ENCODE measurements around the gene UPP1. TPM values are rescaled to one million over a fixed set of nuclear protein-coding genes. Genes with fewer than 3 reads are reported as not detected.

The UPP1 gene
- total and polyA plus RNA-seq, 10 of the 15 experiments (the other 5 are each of a cell fraction or from before 2014, with no cell fraction given): 0.93 to 7.9 (median 3.8) TPM

DNA sequence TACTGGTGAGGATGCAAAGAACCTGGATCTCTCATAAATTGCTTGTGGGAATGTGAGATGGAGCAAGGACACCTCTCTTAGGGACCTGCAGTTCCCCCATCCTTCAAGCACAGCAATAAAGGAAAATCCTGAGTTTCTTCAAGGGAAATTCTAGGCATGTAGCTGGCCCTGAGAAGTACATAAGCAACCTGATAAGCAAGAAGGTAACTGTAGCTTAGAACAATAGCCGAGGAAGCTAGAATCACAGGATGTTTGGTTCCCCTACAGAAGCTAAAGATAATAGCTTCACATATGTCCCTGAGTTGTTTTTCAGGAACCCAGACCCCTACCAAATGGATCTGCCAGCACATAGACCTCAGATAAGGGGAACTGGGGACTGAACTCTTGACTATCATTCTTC is 11.6 kb upstream of the UPP1 start:
- no peak overlapping the region for H3K4me2 ChIP-seq (ENCODE audit: control insufficient read depth, insufficient read depth)
- H3K4me1 ChIP-seq (ENCODE audit: control insufficient read depth, insufficient read depth, low read length): no peaks in the 10 kb centered on the region
- BruUV-seq (replicated peaks): no TSS peak
- H4K20me1 ChIP-seq (ENCODE audit: control insufficient read depth, insufficient read depth): no peaks in the 10 kb centered on the region
- H3K36me3 ChIP-seq (ENCODE audit: control insufficient read depth in 2 of 2, insufficient read depth in 2 of 2, low read length in 1 of 2): no peaks in the 10 kb centered on the region
- no peaks in the 10 kb centered on the region for H3K27me3 ChIP-seq (replicated peaks in 1 of 2; ENCODE audit: control insufficient read depth in 2 of 2, insufficient read depth in 2 of 2, low read length in 1 of 2)
- no peak for FAIRE-seq
- H3K79me2 ChIP-seq (ENCODE audit: control insufficient read depth, insufficient read depth, low read length): no peaks in the 10 kb centered on the region
- H3K9ac ChIP-seq (ENCODE audit: control insufficient read depth, insufficient read depth, low read length): no peak overlapping the region
- DNase-seq (ENCODE audit: low read depth, low spot score): no peak
- intact Hi-C loops (cut with micrococcal nuclease; ENCODE audit: unreplicated experiment): no loop called here
- ChIA-PET CTCF (interaction anchor here (1.0 kb wide), 1 partner anchor 89 kb away, joined by 3 read pairs; no protein-coding TSS in a partner anchor), SMC1A (ENCODE audit: uncharacterized antibody, unreplicated experiment) (interaction anchor here (1.0 to 1.5 kb wide), 3 partner anchors 15 to 60 kb away, joined by 3 to 4 read pairs (median 3); no protein-coding TSS in a partner anchor), RAD21 (ENCODE audit: unreplicated experiment) (interaction anchor here (1.4 kb wide), 1 partner anchor 86 kb away, joined by 3 read pairs; no protein-coding TSS in a partner anchor), POLR2A (interaction anchor here (0.7 to 1.2 kb wide), 2 partner anchors 19 to 98 kb away, joined by 5 to 6 read pairs; no protein-coding TSS in a partner anchor)
- H3K27ac ChIP-seq (ENCODE audit: control insufficient read depth, insufficient read depth): no peak overlapping the region
- no peak overlapping the region for H2AFZ ChIP-seq (ENCODE audit: control insufficient read depth, low read depth, low read length)
- in situ Hi-C loops (cut with MboI): no loop called here
- no peaks in the 10 kb centered on the region for H3K9me3 ChIP-seq (replicated peaks; ENCODE audit: control insufficient read depth, insufficient read depth, low read length)
- 50% methylated on average over 1 of the region's 1 CpG for WGBS (ENCODE audit: insufficient coverage, insufficient replicate concordance, low lambda C conversion rate, missing lambda C conversion rate)
- TF ChIP-seq ATF7 (IDR thresholded peaks at IDR 0.05; ENCODE audit: low read depth) (no peak), CBX3 (IDR thresholded peaks at IDR 0.05; ENCODE audit: borderline replicate concordance, low read depth) (no peak)
- no peak for ATAC-seq
- H3K4me3 ChIP-seq: no peak overlapping the region

DNA sequence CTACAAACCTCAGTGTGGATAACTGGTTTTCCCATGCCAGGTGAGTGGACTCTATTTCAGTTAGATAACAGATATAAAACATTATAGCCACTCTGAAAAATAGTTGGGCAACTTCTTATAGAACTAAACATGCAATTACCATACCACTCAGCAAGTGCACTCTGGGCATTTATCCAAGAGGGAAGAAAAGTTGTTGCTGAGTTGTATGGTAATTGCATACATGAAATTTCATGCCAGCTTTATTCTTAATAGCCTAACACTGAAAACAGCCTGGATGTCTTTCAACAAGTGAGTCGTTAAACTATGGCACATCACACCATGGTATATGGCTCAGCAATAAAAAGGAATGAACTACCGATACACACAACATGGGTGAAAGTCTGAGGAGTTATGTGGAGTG is 10.6 kb upstream of the UPP1 start:
- WGBS (ENCODE audit: insufficient coverage, insufficient replicate concordance, low lambda C conversion rate, missing lambda C conversion rate): 67% methylated on average over 2 of the region's 2 CpGs
- in situ Hi-C loops (cut with MboI) (no loop called here), intact Hi-C loops (cut with micrococcal nuclease; ENCODE audit: unreplicated experiment) (no loop called here)
- Histone ChIP-seq H3K36me3 (ENCODE audit: control insufficient read depth in 2 of 2, insufficient read depth in 2 of 2, low read length in 1 of 2) (no peaks in the 10 kb centered on the region), H3K9ac (ENCODE audit: control insufficient read depth, insufficient read depth, low read length) (no peak overlapping the region), H3K4me1 (ENCODE audit: control insufficient read depth, insufficient read depth, low read length) (0 out of 2 replicates have a peak, but pooled peaks cover 3% of the 10 kb centered on the region), H3K27ac (ENCODE audit: control insufficient read depth, insufficient read depth) (no peak overlapping the region), H4K20me1 (ENCODE audit: control insufficient read depth, insufficient read depth) (no peaks in the 10 kb centered on the region), H3K27me3 (replicated peaks in 1 of 2; ENCODE audit: control insufficient read depth in 2 of 2, insufficient read depth in 2 of 2, low read length in 1 of 2) (no peaks in the 10 kb centered on the region), H2AFZ (ENCODE audit: control insufficient read depth, low read depth, low read length) (no peak overlapping the region), H3K4me2 (ENCODE audit: control insufficient read depth, insufficient read depth) (no peak overlapping the region), H3K9me3 (replicated peaks; ENCODE audit: control insufficient read depth, insufficient read depth, low read length) (no peaks in the 10 kb centered on the region), H3K4me3 (no peak overlapping the region), H3K79me2 (ENCODE audit: control insufficient read depth, insufficient read depth, low read length) (no peaks in the 10 kb centered on the region)
- POLR2A ChIA-PET: interaction anchor here (1.2 kb wide), 1 partner anchor 20 kb away, joined by 6 read pairs; no protein-coding TSS in a partner anchor
- SMC1A ChIA-PET (ENCODE audit: uncharacterized antibody, unreplicated experiment): interaction anchor here (1.5 kb wide), 1 partner anchor 32 kb away, joined by 3 read pairs; no protein-coding TSS in a partner anchor
- FAIRE-seq: no peak
- ATAC-seq: no peak
- CTCF ChIA-PET: interaction anchor here (0.6 to 1.0 kb wide), 3 partner anchors 48 to 133 kb away, joined by 3 read pairs; no protein-coding TSS in a partner anchor
- BruUV-seq (replicated peaks): no TSS peak
- no peak for DNase-seq (ENCODE audit: low read depth, low spot score)
- RAD21 ChIA-PET (ENCODE audit: unreplicated experiment): interaction anchor here (1.4 kb wide), 1 partner anchor 87 kb away, joined by 3 read pairs; no protein-coding TSS in a partner anchor
- TF ChIP-seq, protein P1, sequence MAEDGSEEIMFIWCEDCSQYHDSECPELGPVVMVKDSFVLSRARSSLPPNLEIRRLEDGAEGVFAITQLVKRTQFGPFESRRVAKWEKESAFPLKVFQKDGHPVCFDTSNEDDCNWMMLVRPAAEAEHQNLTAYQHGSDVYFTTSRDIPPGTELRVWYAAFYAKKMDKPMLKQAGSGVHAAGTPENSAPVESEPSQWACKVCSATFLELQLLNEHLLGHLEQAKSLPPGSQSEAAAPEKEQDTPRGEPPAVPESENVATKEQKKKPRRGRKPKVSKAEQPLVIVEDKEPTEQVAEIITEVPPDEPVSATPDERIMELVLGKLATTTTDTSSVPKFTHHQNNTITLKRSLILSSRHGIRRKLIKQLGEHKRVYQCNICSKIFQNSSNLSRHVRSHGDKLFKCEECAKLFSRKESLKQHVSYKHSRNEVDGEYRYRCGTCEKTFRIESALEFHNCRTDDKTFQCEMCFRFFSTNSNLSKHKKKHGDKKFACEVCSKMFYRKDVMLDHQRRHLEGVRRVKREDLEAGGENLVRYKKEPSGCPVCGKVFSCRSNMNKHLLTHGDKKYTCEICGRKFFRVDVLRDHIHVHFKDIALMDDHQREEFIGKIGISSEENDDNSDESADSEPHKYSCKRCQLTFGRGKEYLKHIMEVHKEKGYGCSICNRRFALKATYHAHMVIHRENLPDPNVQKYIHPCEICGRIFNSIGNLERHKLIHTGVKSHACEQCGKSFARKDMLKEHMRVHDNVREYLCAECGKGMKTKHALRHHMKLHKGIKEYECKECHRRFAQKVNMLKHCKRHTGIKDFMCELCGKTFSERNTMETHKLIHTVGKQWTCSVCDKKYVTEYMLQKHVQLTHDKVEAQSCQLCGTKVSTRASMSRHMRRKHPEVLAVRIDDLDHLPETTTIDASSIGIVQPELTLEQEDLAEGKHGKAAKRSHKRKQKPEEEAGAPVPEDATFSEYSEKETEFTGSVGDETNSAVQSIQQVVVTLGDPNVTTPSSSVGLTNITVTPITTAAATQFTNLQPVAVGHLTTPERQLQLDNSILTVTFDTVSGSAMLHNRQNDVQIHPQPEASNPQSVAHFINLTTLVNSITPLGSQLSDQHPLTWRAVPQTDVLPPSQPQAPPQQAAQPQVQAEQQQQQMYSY (CRISPR knock-in tag; IDR thresholded peaks at IDR 0.05): no peak
- TF ChIP-seq, protein P2, sequence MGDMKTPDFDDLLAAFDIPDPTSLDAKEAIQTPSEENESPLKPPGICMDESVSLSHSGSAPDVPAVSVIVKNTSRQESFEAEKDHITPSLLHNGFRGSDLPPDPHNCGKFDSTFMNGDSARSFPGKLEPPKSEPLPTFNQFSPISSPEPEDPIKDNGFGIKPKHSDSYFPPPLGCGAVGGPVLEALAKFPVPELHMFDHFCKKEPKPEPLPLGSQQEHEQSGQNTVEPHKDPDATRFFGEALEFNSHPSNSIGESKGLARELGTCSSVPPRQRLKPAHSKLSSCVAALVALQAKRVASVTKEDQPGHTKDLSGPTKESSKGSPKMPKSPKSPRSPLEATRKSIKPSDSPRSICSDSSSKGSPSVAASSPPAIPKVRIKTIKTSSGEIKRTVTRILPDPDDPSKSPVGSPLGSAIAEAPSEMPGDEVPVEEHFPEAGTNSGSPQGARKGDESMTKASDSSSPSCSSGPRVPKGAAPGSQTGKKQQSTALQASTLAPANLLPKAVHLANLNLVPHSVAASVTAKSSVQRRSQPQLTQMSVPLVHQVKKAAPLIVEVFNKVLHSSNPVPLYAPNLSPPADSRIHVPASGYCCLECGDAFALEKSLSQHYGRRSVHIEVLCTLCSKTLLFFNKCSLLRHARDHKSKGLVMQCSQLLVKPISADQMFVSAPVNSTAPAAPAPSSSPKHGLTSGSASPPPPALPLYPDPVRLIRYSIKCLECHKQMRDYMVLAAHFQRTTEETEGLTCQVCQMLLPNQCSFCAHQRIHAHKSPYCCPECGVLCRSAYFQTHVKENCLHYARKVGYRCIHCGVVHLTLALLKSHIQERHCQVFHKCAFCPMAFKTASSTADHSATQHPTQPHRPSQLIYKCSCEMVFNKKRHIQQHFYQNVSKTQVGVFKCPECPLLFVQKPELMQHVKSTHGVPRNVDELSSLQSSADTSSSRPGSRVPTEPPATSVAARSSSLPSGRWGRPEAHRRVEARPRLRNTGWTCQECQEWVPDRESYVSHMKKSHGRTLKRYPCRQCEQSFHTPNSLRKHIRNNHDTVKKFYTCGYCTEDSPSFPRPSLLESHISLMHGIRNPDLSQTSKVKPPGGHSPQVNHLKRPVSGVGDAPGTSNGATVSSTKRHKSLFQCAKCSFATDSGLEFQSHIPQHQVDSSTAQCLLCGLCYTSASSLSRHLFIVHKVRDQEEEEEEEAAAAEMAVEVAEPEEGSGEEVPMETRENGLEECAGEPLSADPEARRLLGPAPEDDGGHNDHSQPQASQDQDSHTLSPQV (IDR thresholded peaks at IDR 0.05): no peak
- TF ChIP-seq ETV6 (conservative IDR thresholded peaks at IDR 0.05 in 1 of 2, IDR thresholded peaks at IDR 0.05 in 1 of 2; ENCODE audit: borderline replicate concordance in 1 of 2, low read depth in 1 of 2): no peak
- TF ChIP-seq, protein P3, sequence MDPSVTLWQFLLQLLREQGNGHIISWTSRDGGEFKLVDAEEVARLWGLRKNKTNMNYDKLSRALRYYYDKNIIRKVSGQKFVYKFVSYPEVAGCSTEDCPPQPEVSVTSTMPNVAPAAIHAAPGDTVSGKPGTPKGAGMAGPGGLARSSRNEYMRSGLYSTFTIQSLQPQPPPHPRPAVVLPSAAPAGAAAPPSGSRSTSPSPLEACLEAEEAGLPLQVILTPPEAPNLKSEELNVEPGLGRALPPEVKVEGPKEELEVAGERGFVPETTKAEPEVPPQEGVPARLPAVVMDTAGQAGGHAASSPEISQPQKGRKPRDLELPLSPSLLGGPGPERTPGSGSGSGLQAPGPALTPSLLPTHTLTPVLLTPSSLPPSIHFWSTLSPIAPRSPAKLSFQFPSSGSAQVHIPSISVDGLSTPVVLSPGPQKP (IDR thresholded peaks at IDR 0.05; ENCODE audit: low read depth, low read length): no peak
